ENCODE results near the gene SLC12A4. TPM values are rescaled to one million over a fixed set of nuclear protein-coding genes. Genes with fewer than 3 reads are reported as not detected.

The SLC12A4 gene
- total and polyA plus RNA-seq, 2 of the 13 experiments (the other 11 are each of a cell fraction or from before 2014, with no cell fraction given), result 65.1 to 84.3 TPM

DNA sequence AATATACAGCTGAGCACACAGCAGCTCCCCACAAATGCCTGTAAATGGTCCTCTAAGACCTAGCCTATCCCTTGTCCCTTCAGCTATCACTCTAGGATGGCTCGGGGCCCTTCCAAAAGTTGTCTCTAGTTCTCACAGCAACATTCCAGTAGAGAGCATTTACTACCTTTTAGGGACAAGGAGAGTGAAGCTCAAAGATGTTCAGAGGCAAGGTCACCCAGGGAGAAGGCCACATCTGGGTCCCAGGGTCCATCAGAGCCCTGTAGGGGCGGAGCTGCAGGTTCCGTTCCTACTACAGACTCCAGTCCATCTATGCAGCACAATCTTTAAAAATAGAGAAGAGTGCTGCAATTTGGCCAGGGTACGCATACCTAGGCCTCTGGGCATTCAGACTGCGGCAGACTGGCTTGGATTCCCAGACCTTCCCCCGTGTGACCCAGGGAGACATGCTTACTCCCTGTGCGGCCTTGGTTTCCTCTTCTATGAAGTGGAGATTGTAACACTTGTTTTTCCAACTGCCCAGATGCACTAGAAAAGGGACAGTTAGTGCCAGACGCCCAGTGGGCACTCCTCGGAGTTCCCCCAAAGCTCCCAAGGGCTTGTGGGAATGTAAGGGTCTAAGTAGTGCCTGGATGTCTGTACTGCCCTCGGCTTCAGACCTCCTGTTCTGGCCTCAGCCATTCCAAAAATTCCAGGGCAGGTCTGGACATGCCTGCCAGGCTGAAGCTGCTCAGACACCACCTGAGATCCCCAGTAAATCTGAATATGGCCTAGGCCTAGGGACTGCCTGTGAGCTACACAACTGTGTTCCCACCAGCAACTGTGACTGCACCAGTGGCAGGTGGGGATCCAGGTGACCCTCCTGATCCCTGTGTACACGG is 2.5 kb downstream of the SLC12A4 start (continued):
- TF ChIP-seq ETS1 (CRISPR knock-in tag; IDR thresholded peaks at IDR 0.05), result no peak
- TF ChIP-seq ZNF430 (CRISPR knock-in tag; IDR thresholded peaks at IDR 0.05), result 0 out of 2 replicates have a peak, but pooled peaks have one; percentile 55
- 0 out of 2 replicates have a peak, but pooled peaks have one; percentile 55 for TF ChIP-seq SAFB2 (CRISPR knock-in tag; IDR thresholded peaks at IDR 0.05; ENCODE audit: borderline replicate concordance, low read depth)
- TF ChIP-seq CHCHD3 (CRISPR knock-in tag; IDR thresholded peaks at IDR 0.05), result peak; percentile 85; the same call in 1 of the 2 replicates
- no peak for TF ChIP-seq ZNF878 (CRISPR knock-in tag; IDR thresholded peaks at IDR 0.05)
- peak; percentile 49 for TF ChIP-seq SRSF1 (optimal IDR thresholded peaks at IDR 0.05; ENCODE audit: low read depth, low read length)
- TF ChIP-seq, protein P1, sequence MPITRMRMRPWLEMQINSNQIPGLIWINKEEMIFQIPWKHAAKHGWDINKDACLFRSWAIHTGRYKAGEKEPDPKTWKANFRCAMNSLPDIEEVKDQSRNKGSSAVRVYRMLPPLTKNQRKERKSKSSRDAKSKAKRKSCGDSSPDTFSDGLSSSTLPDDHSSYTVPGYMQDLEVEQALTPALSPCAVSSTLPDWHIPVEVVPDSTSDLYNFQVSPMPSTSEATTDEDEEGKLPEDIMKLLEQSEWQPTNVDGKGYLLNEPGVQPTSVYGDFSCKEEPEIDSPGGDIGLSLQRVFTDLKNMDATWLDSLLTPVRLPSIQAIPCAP (CRISPR knock-in tag; IDR thresholded peaks at IDR 0.05; ENCODE audit: low read depth), result 0 out of 2 replicates have a peak, but pooled peaks have one; percentile 48
- peak; percentile 89 for TF ChIP-seq THRA (CRISPR knock-in tag; IDR thresholded peaks at IDR 0.05; ENCODE audit: borderline replicate concordance)
- TF ChIP-seq CC2D1A (CRISPR knock-in tag; IDR thresholded peaks at IDR 0.05), result 0 out of 2 replicates have a peak, but pooled peaks have one; percentile 85
- TF ChIP-seq ZNF570 (CRISPR knock-in tag; IDR thresholded peaks at IDR 0.05; ENCODE audit: borderline replicate concordance), result 0 out of 2 replicates have a peak, but pooled peaks have one; percentile 13
- TF ChIP-seq TFDP2 (CRISPR knock-in tag; IDR thresholded peaks at IDR 0.05), result 0 out of 2 replicates have a peak, but pooled peaks have one; percentile 15
- TF ChIP-seq, protein P2, sequence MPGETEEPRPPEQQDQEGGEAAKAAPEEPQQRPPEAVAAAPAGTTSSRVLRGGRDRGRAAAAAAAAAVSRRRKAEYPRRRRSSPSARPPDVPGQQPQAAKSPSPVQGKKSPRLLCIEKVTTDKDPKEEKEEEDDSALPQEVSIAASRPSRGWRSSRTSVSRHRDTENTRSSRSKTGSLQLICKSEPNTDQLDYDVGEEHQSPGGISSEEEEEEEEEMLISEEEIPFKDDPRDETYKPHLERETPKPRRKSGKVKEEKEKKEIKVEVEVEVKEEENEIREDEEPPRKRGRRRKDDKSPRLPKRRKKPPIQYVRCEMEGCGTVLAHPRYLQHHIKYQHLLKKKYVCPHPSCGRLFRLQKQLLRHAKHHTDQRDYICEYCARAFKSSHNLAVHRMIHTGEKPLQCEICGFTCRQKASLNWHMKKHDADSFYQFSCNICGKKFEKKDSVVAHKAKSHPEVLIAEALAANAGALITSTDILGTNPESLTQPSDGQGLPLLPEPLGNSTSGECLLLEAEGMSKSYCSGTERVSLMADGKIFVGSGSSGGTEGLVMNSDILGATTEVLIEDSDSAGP (CRISPR knock-in tag; IDR thresholded peaks at IDR 0.05; ENCODE audit: borderline replicate concordance), result 0 out of 2 replicates have a peak, but pooled peaks have one; percentile 10
- TF ChIP-seq TEAD3 (CRISPR knock-in tag; optimal IDR thresholded peaks at IDR 0.05; ENCODE audit: borderline replicate concordance), result peak; percentile 50
- no peak for TF ChIP-seq SIN3B (IDR thresholded peaks at IDR 0.05; ENCODE audit: low read length)
- TF ChIP-seq KLF11 (CRISPR knock-in tag; IDR thresholded peaks at IDR 0.05), result 0 out of 2 replicates have a peak, but pooled peaks have one; percentile 53
- 0 out of 2 replicates have a peak, but pooled peaks have one; percentile 21 for TF ChIP-seq PAX8 (CRISPR knock-in tag; IDR thresholded peaks at IDR 0.05; ENCODE audit: borderline replicate concordance)
- TF ChIP-seq ZNF547 (CRISPR knock-in tag; IDR thresholded peaks at IDR 0.05), result 0 out of 2 replicates have a peak, but pooled peaks have one; percentile 2
- peak; percentile 82; the same call in 1 of the 2 replicates for TF ChIP-seq ZBTB39 (CRISPR knock-in tag; IDR thresholded peaks at IDR 0.05)
